Gastrocnemius medialis (tissue), 4 donors: ENCODE data around the gene CENPK. TPM values are rescaled to one million over a fixed set of nuclear protein-coding genes. Genes with fewer than 3 reads are reported as not detected.

Source experiments
- ATAC-seq, 2 donors: fragments of 150-250 bp; one replicate each; pipeline ENCODE4 v1.9.1; 2016
- DNase-seq, 2 donors: peaks; one replicate each; pipeline ENCODE4 v3.0.0-alpha.2; 2019
- H3K27ac ChIP-seq, 4 donors: fragments of 200-600 bp; sonication (generic); 1 replicate in 1 of 4; 2 replicates in 3 of 4; pipeline ENCODE4 v1.5.1; 2016 to 2018; ENCODE audit warnings: mild to moderate bottlenecking in 2 of 4, moderate library complexity in 1 of 4
- H3K27me3 ChIP-seq, 3 donors: fragments of 200-600 bp; sonication (generic) in 2 of 3; 1 replicate in 1 of 3; 2 replicates in 2 of 3; pipeline versions ENCODE4 v1.5.1 to v1.6.0; 2016 to 2019; ENCODE audit warnings: mild to moderate bottlenecking in 1 of 3, moderate library complexity in 1 of 3
- H3K36me3 ChIP-seq, 2 donors: fragments of 200-600 bp; sonication (generic) in 1 of 2; one replicate each; pipeline ENCODE4 v1.5.1; 2017 to 2018
- H3K4me1 ChIP-seq, 2 donors: fragments of 200-600 bp; sonication (generic) in 1 of 2; one replicate each; pipeline ENCODE4 v1.5.1; 2016 to 2017; ENCODE audit warnings: mild to moderate bottlenecking in 2 of 2
- H3K4me3 ChIP-seq, 4 donors: fragments of 200-600 bp; sonication (generic) in 3 of 4; 1 replicate in 1 of 4; 2 replicates in 3 of 4; pipeline ENCODE4 v1.5.1; 2016 to 2019; ENCODE audit warnings: mild to moderate bottlenecking in 2 of 4
- H3K9me3 ChIP-seq, 3 donors: fragments of 200-600 bp; sonication (generic) in 2 of 3; 1 replicate in 1 of 3; 2 replicates in 2 of 3; pipeline ENCODE4 v1.5.1; 2016 to 2019
- POLR2A ChIP-seq, 2 donors: fragments of 450-650 bp; IDR thresholded peaks; one replicate each; pipeline ENCODE4 v1.6.1; 2017; ENCODE audit warnings: antibody characterized with exemption in 2 of 2, mild to moderate bottlenecking in 2 of 2, moderate library complexity in 2 of 2
- in situ Hi-C, 4 donors: fragments of 200-750 bp; cut with MboI; loops; one replicate each; pipeline versions ENCODE4 v1.15.0 to v1.8.0; 2017; ENCODE audit warnings: low sequenced_read_pairs in 4 of 4
- intact Hi-C: fragments of 100-400 bp; cut with DNase I; formaldehyde crosslinking; loops from one replicate; pipeline ENCODE4 v1.15.1; 2023; ENCODE audit warnings: low total_unique reads
- total RNA-seq, 4 donors: library from RNA; depleted of rRNA; stranded (reverse); fragments of >200 nt; gene quantifications; one replicate each; pipeline versions ENCODE4 v1.1.0 to v1.2.3, GENCODE V29; 2016
- TF ChIP-seq, protein P1 (sequence below), 5 experiments: fragments of 450-650 bp in 3 of 5; fragments of 200-600 bp in 2 of 5; sonication (generic) in 2 of 5; IDR thresholded peaks in 4 of 5; conservative IDR thresholded peaks in 1 of 5; 1 replicate in 4 of 5; 2 replicates in 1 of 5; pipeline ENCODE4 v1.5.1; 2016 to 2019; ENCODE audit warnings: antibody characterized with exemption in 5 of 5, mild to moderate bottlenecking in 3 of 5, moderate library complexity in 3 of 5

Gene CENPK
- total RNA-seq, 4 donors from 2014 or later = 0.56 TPM; not detected in 3

DNA sequence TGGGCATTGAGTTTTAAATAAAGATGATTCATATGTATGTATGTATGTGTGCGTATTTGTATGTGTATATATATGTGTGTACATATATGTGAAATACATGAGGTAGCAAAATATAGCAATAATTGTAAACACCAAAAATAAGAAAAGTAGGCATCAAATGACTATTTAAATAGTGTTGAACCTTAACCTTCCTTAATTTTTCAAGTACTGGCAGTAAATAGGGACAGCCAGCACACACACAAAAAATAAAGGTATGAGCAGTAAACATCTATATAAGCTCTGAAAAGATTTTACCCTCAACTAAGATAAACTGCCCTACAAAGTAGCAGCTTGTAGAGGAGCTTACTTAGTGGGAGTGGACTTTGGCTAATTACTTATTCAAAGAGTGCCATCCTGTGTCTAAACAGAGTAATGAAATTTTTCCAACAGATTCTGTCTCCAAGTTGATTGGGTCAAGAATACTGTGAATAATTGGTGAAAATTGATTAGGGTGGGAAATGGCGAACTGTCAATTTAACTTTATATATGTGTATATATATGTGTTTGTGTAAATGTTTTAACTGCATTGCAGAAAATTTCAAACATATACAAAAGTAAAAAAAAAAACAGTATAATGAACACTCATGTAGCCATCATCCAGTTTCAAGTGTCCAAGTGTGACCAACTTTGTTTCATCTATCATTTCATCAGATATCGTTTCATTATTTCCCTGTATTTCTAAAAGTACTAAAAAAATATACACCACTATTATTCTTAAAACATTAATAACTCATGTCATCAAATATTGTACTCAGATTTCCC is 79.2 kb downstream of the CENPK start:
- Histone ChIP-seq H3K4me3 (peak overlapping the region; percentile 65 to 72 (median 68)), H3K4me1 (peaks cover 8 to 10% of the 10 kb centered on the region in 2 donors), H3K27me3 (no peaks in the 10 kb centered on the region), H3K36me3 (no peaks in the 10 kb centered on the region), H3K27ac (peak overlapping the region; percentile 84 to 89 (median 86)), H3K9me3 (no peaks in the 10 kb centered on the region)
- intact Hi-C loops = loop anchor here (1.0 to 10.0 kb wide), 7 partner anchors 79 to 1319 kb away; partner anchors contain the start of genes CENPK, PPWD1 and RNF180
- ATAC-seq (peak; percentile 46 to 64), DNase-seq (no peak)
- TF ChIP-seq, protein P1, sequence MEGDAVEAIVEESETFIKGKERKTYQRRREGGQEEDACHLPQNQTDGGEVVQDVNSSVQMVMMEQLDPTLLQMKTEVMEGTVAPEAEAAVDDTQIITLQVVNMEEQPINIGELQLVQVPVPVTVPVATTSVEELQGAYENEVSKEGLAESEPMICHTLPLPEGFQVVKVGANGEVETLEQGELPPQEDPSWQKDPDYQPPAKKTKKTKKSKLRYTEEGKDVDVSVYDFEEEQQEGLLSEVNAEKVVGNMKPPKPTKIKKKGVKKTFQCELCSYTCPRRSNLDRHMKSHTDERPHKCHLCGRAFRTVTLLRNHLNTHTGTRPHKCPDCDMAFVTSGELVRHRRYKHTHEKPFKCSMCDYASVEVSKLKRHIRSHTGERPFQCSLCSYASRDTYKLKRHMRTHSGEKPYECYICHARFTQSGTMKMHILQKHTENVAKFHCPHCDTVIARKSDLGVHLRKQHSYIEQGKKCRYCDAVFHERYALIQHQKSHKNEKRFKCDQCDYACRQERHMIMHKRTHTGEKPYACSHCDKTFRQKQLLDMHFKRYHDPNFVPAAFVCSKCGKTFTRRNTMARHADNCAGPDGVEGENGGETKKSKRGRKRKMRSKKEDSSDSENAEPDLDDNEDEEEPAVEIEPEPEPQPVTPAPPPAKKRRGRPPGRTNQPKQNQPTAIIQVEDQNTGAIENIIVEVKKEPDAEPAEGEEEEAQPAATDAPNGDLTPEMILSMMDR (IDR thresholded peaks at IDR 0.05 in 4 of 5, conservative IDR thresholded peaks at IDR 0.05 in 1 of 5) = peak; percentile 12 to 57 (median 55)
- no peak for TF ChIP-seq POLR2A (IDR thresholded peaks at IDR 0.05)
- in situ Hi-C loops = loop anchor here (5.0 to 25.0 kb wide), 7 partner anchors 371 to 846 kb away; no protein-coding TSS in a partner anchor

DNA sequence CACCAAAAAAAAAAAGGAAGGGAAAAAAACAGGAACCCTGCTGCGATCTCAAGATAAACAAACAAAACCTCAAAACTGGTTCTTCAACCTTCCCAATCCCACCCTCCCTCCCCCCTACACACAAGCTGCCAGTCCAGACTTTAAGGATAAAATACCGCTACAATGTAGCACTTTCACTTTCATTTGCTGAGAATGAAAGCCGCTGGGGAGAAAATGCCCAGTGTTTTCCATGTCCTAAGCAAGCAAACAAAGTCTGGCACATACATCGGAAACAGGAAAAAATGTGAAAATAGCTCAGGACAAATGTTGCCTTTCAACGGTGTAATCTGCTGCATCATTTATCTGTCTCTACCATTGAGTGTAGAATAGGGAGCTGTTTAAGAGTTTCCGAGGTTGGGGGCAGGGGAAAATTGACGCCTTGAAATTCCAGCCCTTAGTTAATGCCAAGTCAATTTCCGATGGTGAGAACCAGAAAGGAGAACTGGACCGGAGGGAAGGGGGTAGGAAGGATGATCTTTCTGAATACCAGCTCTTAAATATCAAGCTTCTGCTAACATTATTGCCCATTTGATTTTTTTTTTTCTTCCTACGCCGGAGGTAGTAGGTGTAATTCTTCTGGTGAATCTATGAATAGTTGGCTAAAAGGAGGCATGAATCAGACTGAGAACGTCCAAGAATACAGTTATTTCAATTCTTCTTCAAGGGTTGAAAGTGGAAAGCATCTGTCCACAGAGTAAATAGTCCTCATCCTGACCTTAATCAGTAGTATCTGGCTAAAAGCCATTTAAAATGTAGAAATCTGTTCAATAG is 80.0 kb downstream of the CENPK start:
- Histone ChIP-seq H3K9me3 (no peaks in the 10 kb centered on the region), H3K4me1 (peaks cover 8 to 10% of the 10 kb centered on the region in 2 donors), H3K27me3 (no peaks in the 10 kb centered on the region), H3K27ac (peak overlapping the region; percentile 84 to 89 (median 86)), H3K36me3 (no peaks in the 10 kb centered on the region), H3K4me3 (peak overlapping the region; percentile 65 to 72 (median 68))
- intact Hi-C loops (loop anchor here (1.0 to 10.0 kb wide), 7 partner anchors 80 to 1318 kb away; partner anchors contain the start of genes CENPK, PPWD1 and RNF180), in situ Hi-C loops (loop anchor here (5.0 to 25.0 kb wide), 7 partner anchors 371 to 846 kb away; no protein-coding TSS in a partner anchor)
- ATAC-seq (peak; percentile 19 to 43), DNase-seq (no peak)
- TF ChIP-seq, protein P1 (IDR thresholded peaks at IDR 0.05 in 4 of 5, conservative IDR thresholded peaks at IDR 0.05 in 1 of 5) = no peak
- no peak for TF ChIP-seq POLR2A (IDR thresholded peaks at IDR 0.05)

DNA sequence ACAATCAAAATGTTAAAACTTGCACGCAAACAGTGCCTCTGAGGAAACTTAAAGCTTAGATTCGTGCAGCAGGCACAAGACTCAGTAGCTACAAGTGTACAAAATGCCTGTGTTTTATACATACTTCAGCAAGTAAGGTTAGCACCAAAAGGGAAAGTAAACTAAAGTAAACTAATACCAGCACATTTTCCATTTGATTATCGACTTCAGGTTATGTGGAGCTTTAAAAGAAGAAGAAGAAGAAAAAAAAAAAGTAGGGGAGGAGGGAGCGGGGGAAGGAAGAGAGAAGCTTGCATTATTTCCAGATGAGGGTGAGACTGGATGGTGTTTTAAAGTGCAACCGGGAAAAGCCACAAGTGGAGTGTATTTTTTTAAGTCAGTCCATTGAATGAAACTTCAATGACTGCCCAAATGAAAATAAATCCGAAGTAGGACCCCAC is 80.7 kb downstream of the CENPK start:
- no peaks in the 10 kb centered on the region for H3K27me3 ChIP-seq
- peak overlapping the region; percentile 65 to 72 (median 68) for H3K4me3 ChIP-seq
- no peaks in the 10 kb centered on the region for H3K36me3 ChIP-seq
- no peak for TF ChIP-seq POLR2A (IDR thresholded peaks at IDR 0.05)
- TF ChIP-seq, protein P1 (IDR thresholded peaks at IDR 0.05 in 4 of 5, conservative IDR thresholded peaks at IDR 0.05 in 1 of 5) = no peak
- intact Hi-C loops = loop anchor here (2.0 to 10.0 kb wide), 6 partner anchors 80 to 1318 kb away; partner anchors contain the start of genes CENPK, PPWD1 and RNF180
- in situ Hi-C loops = loop anchor here (5.0 to 25.0 kb wide), 7 partner anchors 370 to 845 kb away; no protein-coding TSS in a partner anchor
- no peaks in the 10 kb centered on the region for H3K9me3 ChIP-seq
- H3K4me1 ChIP-seq = peaks cover 8 to 10% of the 10 kb centered on the region in 2 donors
- ATAC-seq = peak; percentile 34 to 40
- H3K27ac ChIP-seq = peak overlapping the region; percentile 84 to 89 (median 86)
- DNase-seq = no peak

DNA sequence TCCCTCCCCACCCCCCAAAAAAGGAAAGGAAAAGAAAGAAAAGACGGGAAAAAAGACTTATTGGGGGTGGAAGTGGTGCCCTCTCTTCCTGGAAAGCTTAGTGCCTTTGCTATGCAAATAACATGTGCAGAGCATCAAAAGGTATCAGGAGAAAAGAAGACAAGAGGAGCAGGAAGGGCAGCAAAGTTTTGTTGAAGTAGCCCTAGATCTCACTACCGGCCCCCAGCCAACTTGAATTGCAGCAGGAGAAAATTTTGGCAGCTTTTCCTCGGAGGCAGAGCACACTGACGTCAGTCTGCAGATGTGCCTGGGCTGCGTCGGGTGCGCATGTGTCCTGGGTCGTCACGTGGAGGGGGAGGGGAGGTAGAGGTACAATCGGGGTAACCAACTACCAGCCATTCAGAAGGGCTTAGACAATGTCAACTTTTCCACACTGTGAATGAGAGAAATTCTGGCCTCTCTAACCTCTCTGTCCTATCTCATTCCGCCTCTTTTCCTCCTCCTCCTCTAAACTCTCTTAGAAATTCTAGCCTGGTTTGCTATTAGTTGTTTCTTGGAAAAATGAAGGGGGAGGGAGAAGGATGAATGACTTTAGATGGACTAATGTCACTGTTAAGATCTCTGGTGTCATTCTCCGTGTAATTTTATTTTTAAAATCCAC is 81.2 kb downstream of the CENPK start, which contains the start of gene ADAMTS6:
ADAMTS6 (minus strand) TSS at position 286 of the 661 bp plus-strand sequence. CDS start 8,247 bp downstream, outside the sequence.
- Histone ChIP-seq H3K27me3 (no peaks in the 10 kb centered on the region), H3K4me3 (peak within 1 kb of the TSS; percentile 65 to 72 (median 68)), H3K9me3 (no peaks in the 10 kb centered on the region), H3K36me3 (no peaks in the 10 kb centered on the region), H3K27ac (peak within 1 kb of the TSS; percentile 84 to 89 (median 86)), H3K4me1 (peaks cover 8 to 10% of the 10 kb centered on the region in 2 donors)
- ATAC-seq (peak; percentile 83 to 86), DNase-seq (peak; percentile 85 to 86)
- intact Hi-C loops (loop anchor here (2.0 to 10.0 kb wide), 6 partner anchors 81 to 1317 kb away; partner anchors contain the start of genes CENPK, PPWD1 and RNF180), in situ Hi-C loops (loop anchor here (5.0 to 25.0 kb wide), 7 partner anchors 369 to 844 kb away; no protein-coding TSS in a partner anchor)
- TF ChIP-seq, protein P1 (IDR thresholded peaks at IDR 0.05 in 4 of 5, conservative IDR thresholded peaks at IDR 0.05 in 1 of 5) = no peak
- peak; percentile 49 to 74 for TF ChIP-seq POLR2A (IDR thresholded peaks at IDR 0.05)
